ENCODE results near the gene SUPT4H1.

Gene SUPT4H1

GRCh38 chr17:58365185-58365979 lies 13.4 kb upstream of the SUPT4H1 start:
- in situ Hi-C loops (cut with MboI; ENCODE audit: low sequenced_read_pairs): no loop called here

- in situ Hi-C loops (cut with MboI; ENCODE audit: low sequenced_read_pairs): no loop called here
Measured at GRCh38 chr17:58364270-58364942, 12.4 kb upstream of the SUPT4H1 start.

GRCh38 chr17:58363457-58364185 lies 11.6 kb upstream of the SUPT4H1 start:
- in situ Hi-C loops (cut with MboI; ENCODE audit: low sequenced_read_pairs): no loop called here

GRCh38 chr17:58362368-58363014 lies 10.5 kb upstream of the SUPT4H1 start:
- in situ Hi-C loops (cut with MboI; ENCODE audit: low sequenced_read_pairs): no loop called here

- in situ Hi-C loops (cut with MboI; ENCODE audit: low sequenced_read_pairs): no loop called here
Measured at GRCh38 chr17:58360296-58361063, 8.5 kb upstream of the SUPT4H1 start.

GRCh38 chr17:58358408-58359172 lies 6.6 kb upstream of the SUPT4H1 start:
- in situ Hi-C loops (cut with MboI; ENCODE audit: low sequenced_read_pairs): no loop called here

- in situ Hi-C loops (cut with MboI; ENCODE audit: low sequenced_read_pairs): no loop called here
Measured at GRCh38 chr17:58357312-58358297, 5.6 kb upstream of the SUPT4H1 start.

- in situ Hi-C loops (cut with MboI; ENCODE audit: low sequenced_read_pairs): no loop called here
Measured at GRCh38 chr17:58356231-58356630, 4.2 kb upstream of the SUPT4H1 start.

- in situ Hi-C loops (cut with MboI; ENCODE audit: low sequenced_read_pairs): no loop called here
Measured at GRCh38 chr17:58354541-58355216, 2.7 kb upstream of the SUPT4H1 start.

- in situ Hi-C loops (cut with MboI; ENCODE audit: low sequenced_read_pairs): no loop called here
Measured at GRCh38 chr17:58353389-58353825, 1.4 kb upstream of the SUPT4H1 start.

- in situ Hi-C loops (cut with MboI; ENCODE audit: low sequenced_read_pairs): no loop called here
Measured at GRCh38 chr17:58352596-58353388, 791 bp upstream of the SUPT4H1 start.

- in situ Hi-C loops (cut with MboI; ENCODE audit: low sequenced_read_pairs): no loop called here
Measured at GRCh38 chr17:58351182-58351581, 819 bp downstream of the SUPT4H1 start.

- in situ Hi-C loops (cut with MboI; ENCODE audit: low sequenced_read_pairs): no loop called here
Measured at GRCh38 chr17:58348038-58348437, 4.0 kb downstream of the SUPT4H1 start.

GRCh38 chr17:58345500-58345899 lies 6.5 kb downstream of the SUPT4H1 start:
- in situ Hi-C loops (cut with MboI; ENCODE audit: low sequenced_read_pairs): no loop called here

GRCh38 chr17:58344791-58345157 lies 7.2 kb downstream of the SUPT4H1 start:
- in situ Hi-C loops (cut with MboI; ENCODE audit: low sequenced_read_pairs): no loop called here

- in situ Hi-C loops (cut with MboI; ENCODE audit: low sequenced_read_pairs): no loop called here
Measured at GRCh38 chr17:58344047-58344790, 7.8 kb downstream of the SUPT4H1 start.

Measured in HL-60/S4 treated with retinoic acid at 250 ng/mL for 4 days and 3 days (cell line).